A549 (cell line): ENCODE measurements around the gene INCA1. TPM values are rescaled to one million over a fixed set of nuclear protein-coding genes. Genes with fewer than 3 reads are reported as not detected.

Source experiments
- ATAC-seq, 2 experiments: fragments of 200-7000 bp in 1 of 2; fragments of >200 bp in 1 of 2; cut with Nextera tagmentation in 1 of 2; cut with Tn5 transposase in 1 of 2; 3 replicates each; pipeline versions ENCODE4 v1.8.0 to v1.9.1; 2018 to 2020; ENCODE audit warnings: mild to moderate bottlenecking in 1 of 2, moderate library complexity in 1 of 2
- CTCF ChIA-PET: fragments of 300-600 bp; sonication (Branson Sonifier 250); formaldehyde crosslinking; extraction: SDS; loops from one replicate; lab custom pipeline; 2021; ENCODE audit warnings: antibody characterized with exemption, inconsistent platforms; lab: Yijun Ruan, JAX
- POLR2A ChIA-PET: fragments of 350-600 bp; formaldehyde crosslinking; extraction: SDS; loops from one replicate; lab custom pipeline; 2021; ENCODE audit warnings: antibody characterized with exemption, inconsistent platforms; lab: Yijun Ruan, JAX
- DNase-seq, 2 experiments: peaks; one replicate each; pipeline versions ENCODE4 v3.0.0 to v3.0.0-alpha.2; 2011 to 2016; ENCODE audit warnings: low read depth in 1 of 2, low spot score in 1 of 2
- FAIRE-seq: peaks from 2 replicates; lab custom pipeline; 2011; peaks lifted over from hg19 to GRCh38; lab: Jason Lieb, UNC
- H3K27ac ChIP-seq, 2 experiments: fragments of >200 bp; sonication (Bioruptor Twin); formaldehyde crosslinking; 3 replicates each; pipeline ENCODE4 v1.5.1; 2016 to 2017
- H3K4me1 ChIP-seq: fragments of >200 bp; sonication (Bioruptor Twin); formaldehyde crosslinking; 3 replicates; pipeline ENCODE4 v1.6.1; 2016
- H3K4me2 ChIP-seq: fragments of >200 bp; sonication (Bioruptor Twin); formaldehyde crosslinking; 3 replicates; pipeline ENCODE4 v1.6.1; 2016
- H3K4me3 ChIP-seq: fragments of >200 bp; sonication (Bioruptor Twin); formaldehyde crosslinking; 3 replicates; pipeline ENCODE4 v1.5.1; 2016
- H3K9me3 ChIP-seq: fragments of >200 bp; sonication (Bioruptor Twin); formaldehyde crosslinking; 3 replicates; pipeline ENCODE4 v1.6.1; 2016
- CBX2 ChIP-seq: fragments of 200-600 bp; sonication (generic); IDR thresholded peaks from 2 replicates; pipeline ENCODE4 v1.6.1; 2016; ENCODE audit warnings: low read depth, mild to moderate bottlenecking, borderline replicate concordance
- CEBPB ChIP-seq, 2 experiments: fragments of >200 bp in 1 of 2; sonication (Bioruptor Twin) in 1 of 2; formaldehyde crosslinking in 1 of 2; IDR thresholded peaks; 2 replicates each; pipeline ENCODE4 v1.6.1; 2012 to 2016
- CHD2 ChIP-seq: fragments of 150-350 bp; IDR thresholded peaks from 2 replicates; pipeline ENCODE4 v1.6.1; 2014; ENCODE audit warnings: low read length; ENCODE audit not compliant: partially characterized antibody
- E2F6 ChIP-seq: IDR thresholded peaks from 2 replicates; pipeline ENCODE4 v1.6.1; 2012; ENCODE audit warnings: low read depth, borderline replicate concordance
- EHF ChIP-seq: fragments of 250-450 bp; sonication (Bioruptor Pico); IDR thresholded peaks from 2 replicates; pipeline ENCODE4 v1.5.0; 2020; ENCODE audit warnings: mild to moderate bottlenecking
- FOSB ChIP-seq: fragments of 250-450 bp; sonication (Bioruptor Pico); IDR thresholded peaks from 2 replicates; pipeline ENCODE4 v1.5.0; 2020; ENCODE audit warnings: mild to moderate bottlenecking, moderate library complexity
- HMGXB4 ChIP-seq: fragments of 250-450 bp; sonication (Bioruptor Pico); IDR thresholded peaks from 2 replicates; pipeline ENCODE4 v1.5.0; 2021; ENCODE audit warnings: mild to moderate bottlenecking, moderate library complexity, borderline replicate concordance
- JUN ChIP-seq, 2 experiments: fragments of >200 bp; sonication (Bioruptor Twin); formaldehyde crosslinking; IDR thresholded peaks; 2 replicates in 1 of 2; 3 replicates in 1 of 2; pipeline ENCODE4 v1.6.1; 2016 to 2017
- MAFK ChIP-seq: fragments of 450-650 bp; IDR thresholded peaks from 2 replicates; pipeline ENCODE4 v1.6.1; 2014; ENCODE audit not compliant: partially characterized antibody
- MYC ChIP-seq: IDR thresholded peaks from 2 replicates; pipeline ENCODE4 v1.6.1; 2012; ENCODE audit warnings: mild to moderate bottlenecking, inconsistent platforms, low read length, improper control_type of control experiment, borderline replicate concordance
- NFE2L2 ChIP-seq: fragments of 150-350 bp; conservative IDR thresholded peaks from 2 replicates; pipeline ENCODE4 v1.6.1; 2014; ENCODE audit warnings: low read length
- PBX3 ChIP-seq: IDR thresholded peaks from 2 replicates; pipeline ENCODE4 v1.6.1; 2012
- POLR2AphosphoS2 ChIP-seq: conservative IDR thresholded peaks from 2 replicates; pipeline ENCODE4 v1.6.1; 2012; ENCODE audit warnings: low read length, improper control_type of control experiment, inconsistent platforms
- RAD21 ChIP-seq, 2 experiments: fragments of >200 bp in 1 of 2; sonication (Bioruptor Twin) in 1 of 2; formaldehyde crosslinking in 1 of 2; IDR thresholded peaks in 1 of 2; conservative IDR thresholded peaks in 1 of 2; 2 replicates in 1 of 2; 3 replicates in 1 of 2; pipeline ENCODE4 v1.6.1; 2012 to 2018; ENCODE audit warnings: inconsistent platforms in 1 of 2
- RCOR1 ChIP-seq: fragments of 150-350 bp; IDR thresholded peaks from 2 replicates; pipeline ENCODE4 v1.6.1; 2014; ENCODE audit warnings: antibody characterized with exemption, low read length, low read depth
- RFX5 ChIP-seq: fragments of 450-650 bp; IDR thresholded peaks from 2 replicates; pipeline ENCODE4 v1.7.1; 2014; ENCODE audit warnings: antibody characterized with exemption, mild to moderate bottlenecking, moderate library complexity
- TP53 ChIP-seq: fragments of 250-450 bp; sonication (Bioruptor Pico); IDR thresholded peaks from 2 replicates; pipeline ENCODE4 v1.5.0; 2021; ENCODE audit warnings: mild to moderate bottlenecking, moderate library complexity
- USF2 ChIP-seq: fragments of 450-650 bp; IDR thresholded peaks from 2 replicates; pipeline ENCODE4 v1.6.1; 2014; ENCODE audit warnings: antibody characterized with exemption
- ZC3H11A ChIP-seq: fragments of 450-650 bp; IDR thresholded peaks from 2 replicates; pipeline ENCODE4 v1.6.1; 2014; ENCODE audit warnings: antibody characterized with exemption, mild to moderate bottlenecking
- ZSCAN20 ChIP-seq: fragments of 250-450 bp; sonication (Bioruptor Pico); IDR thresholded peaks from 2 replicates; pipeline ENCODE4 v1.8.0; 2022; ENCODE audit warnings: mild to moderate bottlenecking, moderate library complexity
- WGBS: methylation state at CpG from one replicate; pipeline ENCODE4 v1.1.6; 2017; ENCODE audit errors: missing lambda C conversion rate; 5-methylcytosine and 5-hydroxymethylcytosine counted together
- polyA plus RNA-seq, 4 experiments: library from polyadenylated mRNA; depleted of rRNA in 3 of 4; stranded (reverse); fragments of >200 nt; fragmentation: RNase III in 1 of 4; extraction: RNeasy Plus Mini Kit Qiagen cat#74134 plus additional on column Dnase treatment in 1 of 4; gene quantifications; 2 replicates in 3 of 4; 3 replicates in 1 of 4; pipeline ENCODE4 v1.2.3, GENCODE V29; 2011 to 2017

INCA1 gene
- polyA plus RNA-seq, 2 of the 4 experiments (the other 2 are of a cell fraction) = 0.66 to 1.1 TPM

- ChIA-PET POLR2A (no interaction called here), CTCF (interaction anchor here (0.6 to 4.3 kb wide), 8 partner anchors 13 to 62 kb away, joined by 3 to 18 read pairs (median 6); partner anchors contain the start of genes CAMTA2 and SPAG7)
- Histone ChIP-seq H3K9me3 (no peaks in the 10 kb centered on the region), H3K4me1 (peaks cover 26% of the 10 kb centered on the region)
- TF ChIP-seq POLR2AphosphoS2 (no peak), TP53 (CRISPR knock-in tag) (no peak), FOSB (CRISPR knock-in tag) (no peak), EHF (CRISPR knock-in tag) (no peak)
- TF ChIP-seq, all 56 proteins: peak for 0
- Histone ChIP-seq H3K4me2 (peak overlapping the region; percentile 89; the same call in 2 of the 3 replicates), H3K4me3 (no peak overlapping the region), H3K27ac (peak overlapping the region in 1 of 2 experiments; percentile 91; a peak in 3 of 6 replicates)
- DNase-seq = no peak
- 75% methylated on average over 8 of the region's 11 CpGs for WGBS
- ATAC-seq = no peak
- no peak for FAIRE-seq
Observed at GRCh38 chr17:5000237-5000639, 2.9 kb upstream of the INCA1 start.

GRCh38 chr17:4999430-5000093 is 2.2 kb upstream of the INCA1 start:
- no peaks in the 10 kb centered on the region for H3K9me3 ChIP-seq
- peaks cover 26% of the 10 kb centered on the region for H3K4me1 ChIP-seq
- no peak for FAIRE-seq
- peak overlapping the region; percentile 89 for H3K4me2 ChIP-seq
- H3K27ac ChIP-seq = peak overlapping the region; percentile 87 to 91
- ChIA-PET CTCF (interaction anchor here (1.1 to 4.3 kb wide), 6 partner anchors 12 to 62 kb away, joined by 3 to 18 read pairs (median 8); partner anchors contain the start of genes CAMTA2 and SPAG7), POLR2A (no interaction called here)
- no peak for DNase-seq
- no peak for ATAC-seq
- WGBS = 75% methylated on average over 12 of the region's 12 CpGs
- no peak for TF ChIP-seq EHF (CRISPR knock-in tag)
- TF ChIP-seq CHD2 = no peak
- TF ChIP-seq ZC3H11A = no peak
- TF ChIP-seq CEBPB (IDR thresholded peaks at IDR 0.05) = no peak
- no peak for TF ChIP-seq JUN (IDR thresholded peaks at IDR 0.05)
- TF ChIP-seq MAFK = no peak
- TF ChIP-seq NFE2L2 = no peak
- TF ChIP-seq RFX5 = no peak
- no peak for TF ChIP-seq HMGXB4 (CRISPR knock-in tag)
- TF ChIP-seq CBX2 = no peak
- TF ChIP-seq ZSCAN20 = no peak
- TF ChIP-seq MYC = no peak
- TF ChIP-seq PBX3 = no peak
- no peak for TF ChIP-seq RAD21 (conservative IDR thresholded peaks at IDR 0.05 in 1 of 2, IDR thresholded peaks at IDR 0.05 in 1 of 2)
- no peak for TF ChIP-seq USF2
- no peak for TF ChIP-seq RCOR1
- no peak for TF ChIP-seq FOSB (CRISPR knock-in tag)
- no peak for TF ChIP-seq TP53 (CRISPR knock-in tag)
- no peak for TF ChIP-seq E2F6
- peak overlapping the region; percentile 95 for H3K4me3 ChIP-seq
